ENCODE results near the gene GNAS.

- TF ChIP-seq POLR2A (IDR thresholded peaks at IDR 0.05) (no peak), POLR2AphosphoS5 (IDR thresholded peaks at IDR 0.05) (no peak), EP300 (IDR thresholded peaks at IDR 0.05) (no peak)
- TF ChIP-seq, protein P1, sequence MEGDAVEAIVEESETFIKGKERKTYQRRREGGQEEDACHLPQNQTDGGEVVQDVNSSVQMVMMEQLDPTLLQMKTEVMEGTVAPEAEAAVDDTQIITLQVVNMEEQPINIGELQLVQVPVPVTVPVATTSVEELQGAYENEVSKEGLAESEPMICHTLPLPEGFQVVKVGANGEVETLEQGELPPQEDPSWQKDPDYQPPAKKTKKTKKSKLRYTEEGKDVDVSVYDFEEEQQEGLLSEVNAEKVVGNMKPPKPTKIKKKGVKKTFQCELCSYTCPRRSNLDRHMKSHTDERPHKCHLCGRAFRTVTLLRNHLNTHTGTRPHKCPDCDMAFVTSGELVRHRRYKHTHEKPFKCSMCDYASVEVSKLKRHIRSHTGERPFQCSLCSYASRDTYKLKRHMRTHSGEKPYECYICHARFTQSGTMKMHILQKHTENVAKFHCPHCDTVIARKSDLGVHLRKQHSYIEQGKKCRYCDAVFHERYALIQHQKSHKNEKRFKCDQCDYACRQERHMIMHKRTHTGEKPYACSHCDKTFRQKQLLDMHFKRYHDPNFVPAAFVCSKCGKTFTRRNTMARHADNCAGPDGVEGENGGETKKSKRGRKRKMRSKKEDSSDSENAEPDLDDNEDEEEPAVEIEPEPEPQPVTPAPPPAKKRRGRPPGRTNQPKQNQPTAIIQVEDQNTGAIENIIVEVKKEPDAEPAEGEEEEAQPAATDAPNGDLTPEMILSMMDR (IDR thresholded peaks at IDR 0.05) = no peak
Observed at GRCh38 chr20:58845706-58846105, 6.8 kb upstream of the GNAS start.

All from suprapubic skin (tissue), 4 donors.